Mesendoderm (in vitro differentiated cells): ENCODE results near the gene TAF12.

Experiments
- DNase-seq: peaks from one replicate; pipeline ENCODE4 v3.0.0; 2013
- H2AK5ac ChIP-seq: 2 replicates; pipeline ENCODE4 v1.6.1; 2013; ENCODE audit warnings: low read length, inconsistent platforms
- H2BK120ac ChIP-seq: 2 replicates; pipeline ENCODE4 v1.6.1; 2013; ENCODE audit warnings: low read depth, mild to moderate bottlenecking, low read length, moderate library complexity, mixed read lengths
- H2BK15ac ChIP-seq: replicated peaks from 2 replicates; pipeline ENCODE4 v1.6.1; 2013; ENCODE audit warnings: low read depth, mild to moderate bottlenecking, moderate library complexity
- H2BK5ac ChIP-seq: 2 replicates; pipeline ENCODE4 v1.6.1; 2013; ENCODE audit warnings: low read length, inconsistent platforms
- H3K18ac ChIP-seq: 2 replicates; pipeline ENCODE4 v1.6.1; 2013; ENCODE audit warnings: mild to moderate bottlenecking, low read length, mixed read lengths
- H3K23ac ChIP-seq: one replicate; pipeline ENCODE4 v1.6.1; 2013; ENCODE audit warnings: low read length
- H3K27ac ChIP-seq: 2 replicates; pipeline ENCODE4 v1.5.1; 2013; ENCODE audit warnings: low read depth, mild to moderate bottlenecking, inconsistent platforms, low read length, moderate library complexity
- H3K27me3 ChIP-seq: 2 replicates; pipeline ENCODE4 v1.6.1; 2013; ENCODE audit warnings: low read length, control low read depth, mild to moderate bottlenecking, inconsistent platforms; ENCODE audit not compliant: insufficient read depth, poor library complexity
- H3K36me3 ChIP-seq: 2 replicates; pipeline ENCODE4 v1.6.1; 2013; ENCODE audit warnings: low read length, inconsistent platforms; ENCODE audit not compliant: control insufficient read depth, insufficient read depth
- H3K4ac ChIP-seq: one replicate; pipeline ENCODE4 v1.6.1; 2013; ENCODE audit warnings: low read depth, mild to moderate bottlenecking, low read length, moderate library complexity
- H3K4me1 ChIP-seq: 2 replicates; pipeline ENCODE4 v1.6.1; 2013; ENCODE audit warnings: low read depth, low read length, inconsistent platforms; ENCODE audit not compliant: control insufficient read depth
- H3K4me2 ChIP-seq: 2 replicates; pipeline ENCODE4 v1.6.1; 2013; ENCODE audit warnings: low read length
- H3K4me3 ChIP-seq: 2 replicates; pipeline ENCODE4 v1.5.1; 2013; ENCODE audit warnings: mild to moderate bottlenecking, low read length
- H3K56ac ChIP-seq: one replicate; pipeline ENCODE4 v1.6.1; 2013; ENCODE audit warnings: low read length
- H3K79me1 ChIP-seq: 2 replicates; pipeline ENCODE4 v1.6.1; 2013; ENCODE audit warnings: low read length, inconsistent platforms
- H3K79me2 ChIP-seq: 2 replicates; pipeline ENCODE4 v1.6.1; 2013; ENCODE audit warnings: mild to moderate bottlenecking, low read length; ENCODE audit not compliant: control insufficient read depth, insufficient read depth
- H3K9ac ChIP-seq: 2 replicates; pipeline ENCODE4 v1.6.1; 2013; ENCODE audit warnings: low read length, inconsistent platforms
- H4K5ac ChIP-seq: one replicate; pipeline ENCODE4 v1.6.1; 2013; ENCODE audit warnings: low read length
- H4K8ac ChIP-seq: one replicate; pipeline ENCODE4 v1.6.1; 2013; ENCODE audit warnings: low read depth, mild to moderate bottlenecking, control low read depth, low read length, moderate library complexity
- WGBS: extraction: QIAGEN DNeasy Blood & Tissue Kit; methylation state at CpG from one replicate; pipeline ENCODE4 v1.1.7; 2013; ENCODE audit warnings: low lambda C conversion rate, missing lambda C conversion rate; ENCODE audit not compliant: insufficient coverage; ENCODE audit errors: extremely low coverage; 5-methylcytosine and 5-hydroxymethylcytosine counted together

The TAF12 gene

GRCh38 chr1:28642056-28642846 is 616 bp downstream of the TAF12 start:
- Histone ChIP-seq H3K9ac (peak overlapping the region; percentile 94), H2BK120ac (no peak overlapping the region), H3K79me1 (no peaks in the 10 kb centered on the region), H3K23ac (peak overlapping the region; percentile 90), H3K4me1 (peaks cover 2% of the 10 kb centered on the region), H3K4me2 (peak overlapping the region; percentile 92), H3K36me3 (no peaks in the 10 kb centered on the region), H2BK5ac (no peak overlapping the region), H3K27ac (peak overlapping the region; percentile 89), H3K56ac (peak overlapping the region; percentile 98), H4K8ac (no peak overlapping the region), H3K27me3 (no peaks in the 10 kb centered on the region), H3K4me3 (peak overlapping the region; percentile 82), H2BK15ac (no peak overlapping the region), H3K4ac (peak overlapping the region; percentile 49), H2AK5ac (no peak overlapping the region), H3K18ac (peak overlapping the region; percentile 7), H4K5ac (no peak overlapping the region), H3K79me2 (no peaks in the 10 kb centered on the region)
- no peak for DNase-seq
- no CpG with 5 or more reads among the region's 26 CpGs for WGBS

DNA sequence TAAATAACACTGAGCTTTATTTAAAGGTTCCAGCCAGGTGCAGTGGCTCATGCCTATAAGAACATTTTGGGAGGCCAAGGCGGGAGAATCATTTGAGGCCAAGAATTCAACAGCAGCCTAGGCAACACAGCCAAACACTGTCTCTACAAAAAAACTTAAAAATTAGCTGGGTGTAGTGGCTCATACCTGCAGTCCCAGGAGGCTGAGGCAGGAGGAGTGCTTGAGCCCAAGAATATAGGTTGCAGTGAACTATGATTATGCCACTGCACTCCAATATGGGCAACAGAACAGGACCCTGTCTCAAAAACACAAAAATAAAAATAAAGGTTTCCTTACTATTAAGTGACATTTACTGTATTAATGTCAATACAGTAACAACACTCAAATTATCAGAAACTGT is 2.1 kb downstream of the TAF12 start:
- Histone ChIP-seq H3K18ac (no peak overlapping the region), H4K8ac (no peak overlapping the region), H2AK5ac (no peak overlapping the region), H3K79me2 (no peaks in the 10 kb centered on the region), H2BK15ac (no peak overlapping the region), H3K27ac (no peak overlapping the region), H3K27me3 (no peaks in the 10 kb centered on the region), H3K4ac (no peak overlapping the region), H3K4me3 (no peak overlapping the region), H3K79me1 (no peaks in the 10 kb centered on the region), H4K5ac (no peak overlapping the region), H3K56ac (no peak overlapping the region), H3K23ac (no peak overlapping the region), H2BK120ac (no peak overlapping the region), H3K4me1 (peaks cover 2% of the 10 kb centered on the region), H2BK5ac (no peak overlapping the region), H3K36me3 (no peaks in the 10 kb centered on the region), H3K4me2 (no peak overlapping the region), H3K9ac (no peak overlapping the region)
- peak; percentile 59 for DNase-seq
- no CpG with 5 or more reads among the region's 1 CpG for WGBS

DNA sequence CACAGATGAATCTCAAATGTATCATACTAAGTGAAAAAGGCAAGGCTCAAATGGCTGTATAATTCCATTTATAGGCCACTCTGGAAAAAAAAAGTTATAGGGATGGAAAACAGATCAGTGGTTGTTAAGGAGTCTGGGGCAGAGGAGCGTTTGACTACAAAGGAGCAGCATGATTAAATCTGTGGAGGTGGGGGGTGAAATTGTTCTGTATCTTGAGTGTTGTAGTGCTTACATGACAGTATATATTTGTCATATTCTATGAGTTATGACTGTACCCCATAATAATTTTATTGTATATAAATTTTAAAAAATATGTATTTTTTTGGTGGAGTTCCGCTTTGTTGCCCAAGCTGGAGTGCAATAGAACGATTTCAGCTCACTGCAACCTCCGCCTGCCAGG is 10.3 kb downstream of the TAF12 start:
- DNase-seq = no peak
- no peak overlapping the region for H2BK15ac ChIP-seq
- H2AK5ac ChIP-seq = no peak overlapping the region
- H3K79me2 ChIP-seq = no peaks in the 10 kb centered on the region
- no peak overlapping the region for H3K9ac ChIP-seq
- no peak overlapping the region for H3K23ac ChIP-seq
- H3K4me3 ChIP-seq = no peak overlapping the region
- no peaks in the 10 kb centered on the region for H3K36me3 ChIP-seq
- no peak overlapping the region for H3K18ac ChIP-seq
- no peak overlapping the region for H3K4ac ChIP-seq
- H4K8ac ChIP-seq = no peak overlapping the region
- no peak overlapping the region for H3K4me2 ChIP-seq
- no peak overlapping the region for H3K56ac ChIP-seq
- H3K4me1 ChIP-seq = no peaks in the 10 kb centered on the region
- no peak overlapping the region for H3K27ac ChIP-seq
- no peak overlapping the region for H2BK120ac ChIP-seq
- no peaks in the 10 kb centered on the region for H3K79me1 ChIP-seq
- no peak overlapping the region for H4K5ac ChIP-seq
- H3K27me3 ChIP-seq = no peaks in the 10 kb centered on the region
- no peak overlapping the region for H2BK5ac ChIP-seq
- no CpG with 5 or more reads among the region's 4 CpGs for WGBS

DNA sequence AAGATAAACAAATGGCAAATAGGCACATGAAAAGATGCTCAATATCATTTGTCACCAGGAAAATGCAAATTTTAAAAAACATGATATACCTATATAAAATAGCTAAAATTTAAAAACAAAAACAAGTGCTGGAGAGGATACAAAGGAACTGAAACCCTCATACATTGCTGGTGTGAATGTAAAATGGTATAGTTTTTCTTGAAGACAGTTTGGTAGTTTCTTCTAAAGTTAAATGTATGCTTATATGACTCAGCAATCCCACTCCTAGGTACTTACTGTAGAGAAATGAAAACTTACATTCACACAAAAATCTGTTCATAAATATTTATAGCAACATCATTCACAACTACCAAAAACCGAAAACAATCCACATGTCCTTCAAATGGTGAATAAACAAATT is 11.2 kb downstream of the TAF12 start:
- Histone ChIP-seq H4K5ac (no peak overlapping the region), H2BK5ac (no peak overlapping the region), H3K36me3 (no peaks in the 10 kb centered on the region), H3K23ac (no peak overlapping the region), H2BK15ac (no peak overlapping the region), H3K56ac (no peak overlapping the region), H4K8ac (no peak overlapping the region), H3K4me3 (no peak overlapping the region), H3K4me2 (no peak overlapping the region), H3K4ac (no peak overlapping the region), H3K27ac (no peak overlapping the region), H3K9ac (no peak overlapping the region), H3K79me2 (no peaks in the 10 kb centered on the region), H2BK120ac (no peak overlapping the region), H3K4me1 (no peaks in the 10 kb centered on the region), H3K79me1 (no peaks in the 10 kb centered on the region), H3K18ac (no peak overlapping the region), H2AK5ac (no peak overlapping the region), H3K27me3 (no peaks in the 10 kb centered on the region)
- WGBS = 100% methylated on average over 1 of the region's 1 CpG
- DNase-seq = no peak

- Histone ChIP-seq H3K4ac (no peak overlapping the region), H2BK120ac (no peak overlapping the region), H2AK5ac (no peak overlapping the region), H3K27me3 (no peaks in the 10 kb centered on the region), H2BK5ac (no peak overlapping the region), H3K9ac (no peak overlapping the region), H3K18ac (no peak overlapping the region), H3K4me3 (no peak overlapping the region), H3K4me2 (no peak overlapping the region), H4K8ac (no peak overlapping the region), H3K79me1 (no peaks in the 10 kb centered on the region), H2BK15ac (no peak overlapping the region), H3K36me3 (no peaks in the 10 kb centered on the region), H4K5ac (no peak overlapping the region), H3K23ac (no peak overlapping the region), H3K27ac (no peak overlapping the region), H3K79me2 (no peaks in the 10 kb centered on the region), H3K56ac (no peak overlapping the region), H3K4me1 (no peaks in the 10 kb centered on the region)
- DNase-seq = no peak
- WGBS = no CpG with 5 or more reads among the region's 5 CpGs
Observed at GRCh38 chr1:28613175-28613574, 29.7 kb downstream of the TAF12 start.

DNA sequence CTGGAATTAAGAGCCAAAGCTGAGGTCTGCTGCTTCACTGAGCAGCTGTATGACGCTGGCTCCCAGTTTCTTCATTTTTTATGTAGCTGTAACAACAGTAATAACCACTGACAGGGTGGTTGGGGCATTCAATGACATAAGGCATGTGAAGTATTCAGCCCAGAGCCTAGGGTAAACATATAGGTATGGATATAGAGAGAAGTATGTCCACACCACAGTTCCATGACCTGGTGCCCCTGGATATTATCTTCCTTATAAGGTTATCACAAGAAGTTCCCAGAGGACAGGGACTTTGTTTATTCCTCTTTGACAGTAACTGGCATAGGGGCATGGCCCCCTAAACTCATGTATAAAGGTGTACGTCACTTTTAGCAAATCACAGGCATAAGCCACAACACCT is 36.1 kb downstream of the TAF12 start:
- Histone ChIP-seq H3K4me1 (no peaks in the 10 kb centered on the region), H3K36me3 (no peaks in the 10 kb centered on the region), H3K79me1 (no peaks in the 10 kb centered on the region), H3K23ac (no peak overlapping the region), H3K4ac (no peak overlapping the region), H3K9ac (no peak overlapping the region), H2BK120ac (no peak overlapping the region), H2BK5ac (no peak overlapping the region), H3K27ac (no peak overlapping the region), H3K79me2 (no peaks in the 10 kb centered on the region), H3K27me3 (no peaks in the 10 kb centered on the region), H3K56ac (no peak overlapping the region), H4K5ac (no peak overlapping the region), H3K4me2 (no peak overlapping the region), H3K18ac (no peak overlapping the region), H2BK15ac (no peak overlapping the region), H2AK5ac (no peak overlapping the region), H4K8ac (no peak overlapping the region), H3K4me3 (no peak overlapping the region)
- no peak for DNase-seq
- WGBS = no CpG with 5 or more reads among the region's 2 CpGs
